Mesodermal cell (in vitro differentiated cells): ENCODE results near the gene CELF5.
"Not testable (repeated sequence)": the region's sequence is repeated elsewhere in the genome, so short reads cannot be mapped to it uniquely, and the experiment has no call there.

Experiments used
- H3K27ac ChIP-seq: 2 replicates; pipeline ENCODE4 v1.7.0; 2013; ENCODE audit warnings: mild to moderate bottlenecking, low read depth, low read length, moderate library complexity; ENCODE audit not compliant: severe bottlenecking
- H3K36me3 ChIP-seq: 2 replicates; pipeline ENCODE4 v1.7.1; 2013; ENCODE audit warnings: mild to moderate bottlenecking, low read length, moderate library complexity; ENCODE audit not compliant: control insufficient read depth, insufficient read depth
- H3K4me1 ChIP-seq: one replicate; pipeline ENCODE4 v1.7.1; 2013; ENCODE audit warnings: mild to moderate bottlenecking, low read length; ENCODE audit not compliant: insufficient read depth, control insufficient read depth, poor library complexity, severe bottlenecking
- H3K4me3 ChIP-seq: 2 replicates; pipeline ENCODE4 v1.7.0; 2013; ENCODE audit warnings: low read length, control low read depth, mild to moderate bottlenecking; ENCODE audit not compliant: insufficient read depth, poor library complexity, severe bottlenecking; ENCODE audit errors: extremely low read depth
- H3K9me3 ChIP-seq: 2 replicates; pipeline ENCODE4 v1.7.1; 2013; ENCODE audit warnings: mild to moderate bottlenecking, low read length, moderate library complexity; ENCODE audit not compliant: control insufficient read depth
- WGBS, 2 experiments: methylation state at CpG; one replicate each; pipeline ENCODE4 v1.1.5; 2013; ENCODE audit warnings: missing lambda C conversion rate in 2 of 2; ENCODE audit not compliant: insufficient coverage in 2 of 2; 5-methylcytosine and 5-hydroxymethylcytosine counted together

Gene CELF5

DNA sequence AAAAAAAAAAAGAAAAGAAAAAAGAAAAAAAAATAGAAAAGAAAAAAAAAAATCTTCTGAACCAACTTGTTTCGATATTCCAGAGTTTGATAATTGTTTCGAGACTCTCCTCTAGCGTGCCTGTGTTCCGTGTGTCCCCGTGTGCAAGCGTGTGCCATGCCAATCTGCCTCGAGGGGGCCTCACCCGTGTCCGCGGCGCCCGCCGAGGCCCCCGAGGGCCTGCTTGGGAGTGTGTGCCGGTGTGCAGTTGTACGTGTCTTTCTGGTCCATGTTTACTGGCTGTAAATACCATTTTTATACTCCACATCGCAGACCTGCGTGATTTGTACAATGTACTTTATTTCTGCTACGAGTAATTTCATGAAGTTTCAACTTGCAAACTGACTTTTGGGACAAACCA is 72.0 kb downstream of the CELF5 start:
- H3K36me3 ChIP-seq: no peaks in the 10 kb centered on the region
- no peak overlapping the region for H3K27ac ChIP-seq
- H3K4me1 ChIP-seq: no peaks in the 10 kb centered on the region
- WGBS, 2 experiments: 92 to 95% methylated on average over 16 to 19 of the region's 19 CpGs
- no peak overlapping the region for H3K4me3 ChIP-seq
- no peaks in the 10 kb centered on the region for H3K9me3 ChIP-seq

DNA sequence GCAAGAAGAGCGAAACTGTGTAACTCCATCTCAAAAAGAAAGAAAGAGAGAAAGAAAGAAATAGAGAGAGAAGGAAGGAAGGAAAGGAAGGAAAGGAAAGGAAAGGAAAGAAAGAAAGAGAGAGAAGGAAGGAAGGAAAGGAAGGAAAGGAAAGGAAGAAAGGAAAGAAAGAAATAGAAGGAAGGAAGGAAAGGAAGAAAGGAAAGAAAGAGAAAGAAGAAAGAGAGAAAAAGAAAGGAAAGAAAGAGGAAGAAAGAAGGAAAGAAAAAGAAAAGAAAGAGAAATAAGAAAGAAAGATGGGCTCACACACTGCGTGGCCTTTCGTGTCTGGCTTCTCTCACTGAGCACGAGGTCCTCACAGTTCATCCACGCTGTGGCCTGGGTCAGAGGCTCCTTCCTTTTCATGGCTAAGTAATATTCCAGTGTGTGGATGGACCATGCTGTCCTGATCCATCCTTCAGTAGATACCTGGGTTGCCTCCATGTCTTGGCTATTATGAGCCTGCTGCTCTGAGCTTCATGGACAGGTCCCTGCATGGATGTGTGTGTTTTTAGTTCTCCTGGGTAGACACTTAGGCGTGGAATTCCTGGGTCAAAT is 74.5 kb downstream of the CELF5 start:
- no peaks in the 10 kb centered on the region for H3K4me1 ChIP-seq
- H3K27ac ChIP-seq: no peak overlapping the region
- 58 to 64% methylated on average over 6 of the region's 6 CpGs for WGBS, 2 experiments
- H3K4me3 ChIP-seq: no peak overlapping the region
- H3K36me3 ChIP-seq: no peaks in the 10 kb centered on the region
- peaks cover 7% of the 10 kb centered on the region for H3K9me3 ChIP-seq

- H3K9me3 ChIP-seq, H3K27ac ChIP-seq, H3K36me3 ChIP-seq, H3K4me3 ChIP-seq, H3K4me1 ChIP-seq: not testable (repeated sequence)
- WGBS, 2 experiments: 59 to 82% methylated on average over 5 to 7 of the region's 8 CpGs
Measured at GRCh38 chr19:3300566-3300965, 76.1 kb downstream of the CELF5 start.

DNA sequence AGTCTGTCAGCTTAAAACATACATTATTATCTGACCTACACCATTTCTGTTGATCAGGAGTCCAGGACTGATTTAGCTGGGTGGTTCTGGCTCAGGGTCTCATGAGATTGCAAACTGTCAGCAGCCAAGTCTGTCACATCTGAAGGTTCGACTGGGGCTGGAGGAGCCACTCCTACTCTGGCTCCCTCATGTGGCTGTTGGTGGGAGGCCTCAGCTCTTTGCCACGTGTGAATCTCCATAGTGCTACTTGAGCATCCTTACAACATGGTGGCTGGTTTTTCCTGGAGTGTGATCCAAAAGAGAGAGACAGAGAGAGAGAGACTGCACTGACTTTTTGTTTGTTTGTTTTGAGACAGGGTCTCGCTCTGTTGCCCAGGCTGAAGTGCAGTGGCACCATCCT is 78.3 kb downstream of the CELF5 start:
- Histone ChIP-seq H3K9me3 (peaks cover 7% of the 10 kb centered on the region), H3K27ac (no peak overlapping the region), H3K36me3 (no peaks in the 10 kb centered on the region), H3K4me3 (no peak overlapping the region), H3K4me1 (no peaks in the 10 kb centered on the region)
- WGBS, 2 experiments: 44 to 73% methylated on average over 3 of the region's 3 CpGs

GRCh38 chr19:3304871-3305423 is 80.5 kb downstream of the CELF5 start:
- Histone ChIP-seq H3K4me3 (no peak overlapping the region), H3K9me3 (peaks cover 7% of the 10 kb centered on the region), H3K27ac (no peak overlapping the region), H3K4me1 (no peaks in the 10 kb centered on the region), H3K36me3 (no peaks in the 10 kb centered on the region)
- 15 to 18% methylated on average over 19 to 20 of the region's 22 CpGs for WGBS, 2 experiments

DNA sequence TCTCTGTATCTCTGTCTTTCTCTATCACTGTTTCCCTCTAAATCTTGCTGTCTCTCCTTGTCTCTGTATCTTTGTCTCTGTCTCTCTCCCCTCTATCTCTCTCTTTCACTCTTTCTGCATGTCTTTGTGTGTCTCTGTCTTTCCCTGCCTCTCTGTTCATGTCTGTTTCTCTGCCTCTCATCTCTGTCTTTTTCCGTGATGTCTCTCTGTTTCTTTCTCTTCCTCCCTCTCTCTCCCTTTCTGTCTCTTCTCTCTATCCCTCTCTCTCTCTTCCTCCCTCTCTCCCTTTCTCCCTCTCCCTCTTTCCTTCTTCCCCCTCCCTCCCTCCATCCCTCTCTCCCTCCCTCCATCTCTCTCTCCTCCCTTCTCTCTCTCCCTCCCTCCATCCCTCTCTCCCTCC is 85.3 kb downstream of the CELF5 start:
- no peaks in the 10 kb centered on the region for H3K9me3 ChIP-seq
- H3K4me3 ChIP-seq: no peak overlapping the region
- H3K27ac ChIP-seq: no peak overlapping the region
- 35 to 60% methylated on average over 1 of the region's 1 CpG for WGBS, 2 experiments
- no peaks in the 10 kb centered on the region for H3K36me3 ChIP-seq
- H3K4me1 ChIP-seq: no peaks in the 10 kb centered on the region

DNA sequence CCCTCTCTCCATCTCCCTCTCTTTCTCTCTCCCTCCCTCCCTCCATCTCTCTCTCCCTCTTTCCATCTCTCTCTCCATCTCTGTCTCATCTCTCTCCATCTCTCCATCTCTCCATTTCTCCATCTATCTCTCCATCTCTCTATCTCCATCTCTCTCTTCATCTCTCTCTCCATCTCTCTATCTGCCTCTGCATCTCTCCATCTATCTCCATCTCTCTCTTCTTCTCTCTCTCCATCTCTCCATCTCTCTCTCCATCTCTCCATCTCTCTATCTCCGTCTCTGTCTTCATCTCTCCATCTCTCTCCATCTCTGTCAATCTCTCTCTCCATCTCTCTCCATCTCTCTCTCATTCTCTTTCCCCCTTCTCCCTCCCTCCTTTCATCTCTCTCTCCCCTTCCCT is 85.8 kb downstream of the CELF5 start:
- Histone ChIP-seq H3K4me1 (no peaks in the 10 kb centered on the region), H3K4me3 (no peak overlapping the region), H3K36me3 (no peaks in the 10 kb centered on the region), H3K9me3 (no peaks in the 10 kb centered on the region), H3K27ac (no peak overlapping the region)
- 57 to 59% methylated on average over 1 of the region's 1 CpG for WGBS, 2 experiments

DNA sequence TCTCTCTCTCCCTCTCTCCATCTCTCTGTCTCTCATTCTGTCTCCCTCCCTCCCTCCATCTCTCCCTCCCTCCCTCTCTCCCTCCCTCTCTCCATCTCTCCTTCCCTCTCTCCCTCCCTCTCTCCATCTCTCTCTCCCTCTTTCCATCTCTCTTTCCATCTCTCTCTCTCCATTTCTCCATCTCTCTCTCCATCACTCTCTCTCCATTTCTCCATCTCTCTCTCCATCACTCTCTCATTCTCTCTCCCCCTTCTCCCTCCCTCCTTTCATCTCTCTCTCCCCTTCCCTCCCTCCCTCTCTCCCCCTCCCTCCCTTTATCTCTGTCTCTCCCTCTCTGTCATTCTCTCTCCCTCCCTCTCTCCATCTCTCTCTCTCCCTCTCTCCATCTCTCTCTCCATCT is 86.2 kb downstream of the CELF5 start:
- no peaks in the 10 kb centered on the region for H3K4me1 ChIP-seq
- no peak overlapping the region for H3K27ac ChIP-seq
- H3K9me3 ChIP-seq: no peaks in the 10 kb centered on the region
- H3K36me3 ChIP-seq: no peaks in the 10 kb centered on the region
- H3K4me3 ChIP-seq: no peak overlapping the region

DNA sequence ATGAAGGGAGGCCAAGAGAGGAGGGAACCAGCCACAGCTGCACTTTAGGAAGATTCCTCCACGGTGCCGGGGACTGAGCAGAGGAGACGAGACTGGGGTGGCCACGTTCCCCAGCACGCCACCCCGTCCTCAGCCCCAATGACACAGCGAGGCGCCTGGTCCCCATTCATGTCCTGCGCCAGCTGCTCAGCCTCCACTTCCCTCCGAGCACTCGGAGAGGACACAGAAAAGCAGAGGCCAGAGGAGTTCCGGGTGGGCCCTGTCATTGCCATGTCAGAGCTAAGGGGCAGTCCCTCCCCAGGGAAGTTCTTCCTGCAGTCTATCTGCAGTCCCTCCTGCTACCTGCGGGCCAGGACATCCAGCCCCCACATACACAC is 88.7 kb downstream of the CELF5 start:
- Histone ChIP-seq H3K4me3 (no peak overlapping the region), H3K36me3 (no peaks in the 10 kb centered on the region), H3K9me3 (no peaks in the 10 kb centered on the region), H3K4me1 (no peaks in the 10 kb centered on the region), H3K27ac (no peak overlapping the region)
- WGBS, 2 experiments: 79 to 88% methylated on average over 12 to 13 of the region's 13 CpGs

GRCh38 chr19:3314962-3315675 is 90.7 kb downstream of the CELF5 start:
- Histone ChIP-seq H3K36me3 (no peaks in the 10 kb centered on the region), H3K4me1 (no peaks in the 10 kb centered on the region), H3K27ac (no peak overlapping the region), H3K9me3 (no peaks in the 10 kb centered on the region), H3K4me3 (no peak overlapping the region)
- WGBS, 2 experiments: 90 to 91% methylated on average over 25 to 30 of the region's 30 CpGs

GRCh38 chr19:3315676-3315973 is 91.2 kb downstream of the CELF5 start:
- Histone ChIP-seq H3K4me1 (no peaks in the 10 kb centered on the region), H3K9me3 (no peaks in the 10 kb centered on the region), H3K4me3 (no peak overlapping the region), H3K36me3 (no peaks in the 10 kb centered on the region), H3K27ac (no peak overlapping the region)
- WGBS, 2 experiments: 88 to 92% methylated on average over 7 of the region's 7 CpGs
